ENCODE measurements around the gene MVB12B.
"Not testable (repeated sequence)": the region's sequence is repeated elsewhere in the genome, so short reads cannot be mapped to it uniquely, and the experiment has no call there.

Gene MVB12B

DNA sequence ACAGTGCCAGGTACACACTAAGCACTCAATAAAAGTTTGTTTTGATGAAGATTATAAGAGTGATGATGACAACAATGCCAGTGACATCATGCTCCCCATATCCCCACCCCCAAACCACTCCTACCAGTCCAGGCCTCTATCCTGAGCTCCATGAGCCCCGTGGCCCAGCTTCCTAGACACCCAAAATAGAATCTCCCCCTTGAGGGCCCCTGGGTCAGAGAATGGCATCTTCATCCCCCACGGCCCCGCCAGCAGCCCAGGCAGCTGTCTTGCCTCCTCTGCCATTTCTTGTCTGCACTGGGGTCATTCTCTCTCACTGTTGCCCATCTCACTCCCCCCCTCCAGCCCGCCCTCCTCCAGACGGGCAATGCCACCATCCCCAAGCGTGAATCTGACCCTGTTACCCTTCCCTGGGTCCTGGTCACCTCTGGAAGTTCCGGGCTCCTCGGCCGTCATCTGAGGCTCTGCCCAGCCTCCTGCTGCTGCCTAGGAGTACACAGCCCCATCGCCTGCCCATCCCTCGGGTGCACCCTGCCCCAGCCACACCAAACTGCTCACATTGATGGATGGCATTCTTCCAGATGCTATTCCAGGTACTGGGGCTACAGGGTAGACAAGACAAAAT, 210.3 kb downstream of the MVB12B start:
- Histone ChIP-seq H3K9ac (no peak overlapping the region), H3K36me3 (no peaks in the 10 kb centered on the region), H3K4me2 (no peak overlapping the region), H3K4me1 (peaks cover 0 to 38% (median 10%) of the 10 kb centered on the region in 10 experiments; a peak in 13 of 20 replicates), H3K27ac (no peak overlapping the region), H3K9me3 (replicated peaks in 1 of 11) (no peaks in the 10 kb centered on the region), H3K27me3 (peaks cover 0 to 7% (median 0%) of the 10 kb centered on the region in 11 experiments; a peak in 1 of 22 replicates), H3K4me3 (no peak overlapping the region), H4K20me1 (no peaks in the 10 kb centered on the region)
- TF ChIP-seq Cebpa-rat (IDR thresholded peaks at IDR 0.05), result no peak

GRCh38 chr9:126538550-126538949, 211.9 kb downstream of the MVB12B start:
- Histone ChIP-seq H3K4me1 (peaks cover 0 to 22% (median 9%) of the 10 kb centered on the region in 10 experiments; a peak in 13 of 20 replicates), H3K9me3 (replicated peaks in 1 of 11) (no peaks in the 10 kb centered on the region), H4K20me1 (no peaks in the 10 kb centered on the region), H3K9ac (no peak overlapping the region), H3K4me2 (no peak overlapping the region), H3K27ac (no peak overlapping the region), H3K27me3 (peaks cover 0 to 7% (median 0%) of the 10 kb centered on the region in 11 experiments; a peak in 1 of 22 replicates), H3K4me3 (no peak overlapping the region), H3K36me3 (no peaks in the 10 kb centered on the region)
- no peak for TF ChIP-seq Cebpa-rat (IDR thresholded peaks at IDR 0.05)

DNA sequence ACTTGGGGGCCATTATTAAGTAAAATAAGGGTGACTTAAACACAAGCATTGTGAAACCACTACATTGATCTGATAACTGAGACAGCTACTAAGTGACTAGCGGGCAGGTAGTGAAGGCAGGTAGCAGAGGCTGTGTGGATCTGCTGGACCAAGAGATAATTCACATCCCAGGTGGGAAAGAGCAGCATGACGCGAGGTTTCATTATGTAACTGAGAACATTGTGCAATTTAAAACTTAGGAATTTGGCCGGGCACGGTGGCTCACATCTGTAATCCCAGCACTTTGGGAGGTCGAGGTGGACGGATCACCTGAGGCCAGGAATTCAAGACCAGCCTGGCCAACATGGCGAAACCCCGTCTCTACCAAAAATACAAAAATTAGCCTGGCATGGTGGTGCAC, 213.8 kb downstream of the MVB12B start:
- not testable (repeated sequence) for H3K27me3 ChIP-seq; H3K9me3 ChIP-seq (replicated peaks in 1 of 11); H3K9ac ChIP-seq; H4K20me1 ChIP-seq; H3K4me2 ChIP-seq; H3K27ac ChIP-seq; H3K36me3 ChIP-seq; H3K4me1 ChIP-seq; H3K4me3 ChIP-seq
- TF ChIP-seq Cebpa-rat (IDR thresholded peaks at IDR 0.05), result peak in 1 of 11 experiments; percentile 22; a peak in 1 of 22 replicates

DNA sequence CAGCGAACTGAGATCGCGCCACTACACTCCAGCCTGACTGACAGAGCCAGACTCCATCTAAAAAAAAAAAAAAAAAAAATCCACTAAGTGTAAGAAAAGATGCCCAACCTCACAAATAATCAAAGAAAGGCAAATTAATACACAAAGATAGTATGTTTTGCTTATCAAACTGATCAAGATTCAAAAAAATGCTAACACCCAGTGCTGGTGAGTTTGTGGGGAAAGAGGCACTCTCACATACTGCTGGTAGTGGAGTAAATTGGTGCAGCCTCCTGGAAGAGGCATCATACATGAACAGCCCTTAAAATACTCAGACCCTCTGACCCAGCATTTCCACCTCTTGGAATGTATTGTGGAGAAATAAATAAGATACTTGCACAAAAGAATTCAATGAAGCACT, 216.9 kb downstream of the MVB12B start:
- Histone ChIP-seq H3K36me3 (no peaks in the 10 kb centered on the region), H3K27me3 (no peaks in the 10 kb centered on the region), H4K20me1 (no peaks in the 10 kb centered on the region), H3K4me3 (no peak overlapping the region), H3K9me3 (replicated peaks in 1 of 11) (no peaks in the 10 kb centered on the region), H3K27ac (no peak overlapping the region), H3K4me2 (no peak overlapping the region), H3K9ac (no peak overlapping the region), H3K4me1 (peaks cover 0 to 7% (median 0%) of the 10 kb centered on the region in 10 experiments; a peak in 5 of 20 replicates)
- TF ChIP-seq Cebpa-rat (IDR thresholded peaks at IDR 0.05), result no peak

DNA sequence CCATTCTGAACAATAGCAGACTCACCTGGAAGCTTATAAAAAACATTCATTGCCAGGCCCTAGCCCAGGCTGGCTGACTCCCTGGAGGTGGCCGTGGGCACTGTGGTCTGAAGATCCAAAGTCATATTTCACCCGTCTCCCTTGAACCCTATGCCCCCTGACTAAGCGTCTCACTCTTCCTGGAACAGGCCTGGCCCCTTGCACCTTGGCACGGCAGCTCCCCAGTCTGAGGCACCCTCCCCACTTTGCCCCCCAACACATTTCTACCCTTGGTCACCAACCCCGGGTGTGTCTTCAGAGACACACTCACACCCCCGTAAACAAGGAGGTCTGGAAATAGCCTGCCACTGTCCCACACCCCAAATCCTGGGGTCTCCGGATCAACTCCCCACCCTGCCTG, 218.5 kb downstream of the MVB12B start:
- no peaks in the 10 kb centered on the region for H3K9me3 ChIP-seq (replicated peaks in 1 of 11)
- H3K4me2 ChIP-seq, result no peak overlapping the region
- no peak overlapping the region for H3K27ac ChIP-seq
- H4K20me1 ChIP-seq, result no peaks in the 10 kb centered on the region
- H3K9ac ChIP-seq, result no peak overlapping the region
- H3K36me3 ChIP-seq, result no peaks in the 10 kb centered on the region
- H3K4me3 ChIP-seq, result no peak overlapping the region
- no peak for TF ChIP-seq Cebpa-rat (IDR thresholded peaks at IDR 0.05)
- H3K4me1 ChIP-seq, result peaks cover 0 to 7% (median 0%) of the 10 kb centered on the region in 10 experiments; a peak in 5 of 20 replicates
- H3K27me3 ChIP-seq, result no peaks in the 10 kb centered on the region

- Histone ChIP-seq H3K4me2 (peak overlapping the region in 2 of 11 experiments; percentile 10 to 19; a peak in 2 of 22 replicates), H3K27ac (no peak overlapping the region), H3K36me3 (no peaks in the 10 kb centered on the region), H3K27me3 (no peaks in the 10 kb centered on the region), H4K20me1 (no peaks in the 10 kb centered on the region), H3K9ac (no peak overlapping the region), H3K4me3 (no peak overlapping the region), H3K4me1 (peaks cover 0 to 7% (median 0%) of the 10 kb centered on the region in 10 experiments; a peak in 5 of 20 replicates), H3K9me3 (replicated peaks in 1 of 11) (no peaks in the 10 kb centered on the region)
- no peak for TF ChIP-seq Cebpa-rat (IDR thresholded peaks at IDR 0.05)
Measured at GRCh38 chr9:126546036-126546435, 219.4 kb downstream of the MVB12B start.

GRCh38 chr9:126548312-126548711, 221.7 kb downstream of the MVB12B start:
- Histone ChIP-seq H3K27me3 (no peaks in the 10 kb centered on the region), H3K4me3 (no peak overlapping the region), H3K9me3 (replicated peaks in 1 of 11) (no peaks in the 10 kb centered on the region), H4K20me1 (no peaks in the 10 kb centered on the region), H3K4me2 (no peak overlapping the region), H3K27ac (no peak overlapping the region), H3K9ac (no peak overlapping the region), H3K4me1 (peaks cover 0 to 7% (median 0%) of the 10 kb centered on the region in 10 experiments; a peak in 5 of 20 replicates), H3K36me3 (no peaks in the 10 kb centered on the region)
- TF ChIP-seq Cebpa-rat (IDR thresholded peaks at IDR 0.05), result no peak

GRCh38 chr9:126549246-126550006, 222.8 kb downstream of the MVB12B start:
- H3K27ac ChIP-seq, result no peak overlapping the region
- H3K27me3 ChIP-seq, result no peaks in the 10 kb centered on the region
- H3K9ac ChIP-seq, result no peak overlapping the region
- no peaks in the 10 kb centered on the region for H3K9me3 ChIP-seq (replicated peaks in 1 of 11)
- H3K36me3 ChIP-seq, result no peaks in the 10 kb centered on the region
- peaks cover 0 to 7% (median 0%) of the 10 kb centered on the region in 10 experiments; a peak in 5 of 20 replicates for H3K4me1 ChIP-seq
- no peak overlapping the region for H3K4me2 ChIP-seq
- no peak for TF ChIP-seq Cebpa-rat (IDR thresholded peaks at IDR 0.05)
- no peak overlapping the region for H3K4me3 ChIP-seq
- no peaks in the 10 kb centered on the region; a peak in 1 of 22 replicates for H4K20me1 ChIP-seq

DNA sequence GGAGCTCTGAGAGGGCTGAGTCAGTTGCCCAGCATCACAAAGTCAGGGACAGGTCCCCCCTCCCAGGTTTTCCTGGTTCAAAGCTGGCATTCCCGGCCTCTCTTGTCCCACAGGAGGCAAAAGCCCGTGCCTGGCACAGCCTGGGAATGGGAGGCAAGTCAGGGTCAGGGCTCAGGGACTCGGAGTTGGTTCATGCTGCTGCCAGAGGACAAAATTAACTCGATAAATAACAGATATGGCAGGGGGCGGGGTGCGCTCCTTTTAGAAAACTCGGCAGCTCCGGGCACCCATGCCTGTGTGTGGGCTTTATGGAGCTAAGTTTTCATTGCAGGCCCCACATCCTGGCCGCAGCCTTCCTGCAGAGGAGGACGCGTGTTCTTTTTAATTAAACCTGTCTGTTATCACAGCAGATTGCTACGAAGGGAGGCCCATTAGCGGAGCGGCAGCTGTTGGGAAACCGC, 224.3 kb downstream of the MVB12B start:
- no peaks in the 10 kb centered on the region; a peak in 1 of 22 replicates for H4K20me1 ChIP-seq
- no peaks in the 10 kb centered on the region for H3K9me3 ChIP-seq (replicated peaks in 1 of 11)
- H3K4me1 ChIP-seq, result peaks cover 0 to 3% (median 0%) of the 10 kb centered on the region in 10 experiments; a peak in 5 of 20 replicates
- no peak overlapping the region for H3K4me3 ChIP-seq
- TF ChIP-seq Cebpa-rat (IDR thresholded peaks at IDR 0.05), result no peak
- H3K36me3 ChIP-seq, result no peaks in the 10 kb centered on the region
- no peak overlapping the region for H3K4me2 ChIP-seq
- no peak overlapping the region for H3K9ac ChIP-seq
- no peak overlapping the region for H3K27ac ChIP-seq
- H3K27me3 ChIP-seq, result no peaks in the 10 kb centered on the region
